Neural progenitor cell (in vitro differentiated cells): ENCODE measurements around the gene NT5DC1. TPM values are rescaled to one million over a fixed set of nuclear protein-coding genes. Genes with fewer than 3 reads are reported as not detected.

ENCODE experiments used
- DNase-seq: peaks from one replicate; pipeline ENCODE4 v3.0.0-alpha.2; 2016; ENCODE audit warnings: low spot score
- H2AFZ ChIP-seq: fragments of 200-600 bp; sonication (generic); replicated peaks from 2 replicates; pipeline ENCODE4 v1.6.1; 2016; ENCODE audit warnings: antibody characterized with exemption
- H3F3A ChIP-seq: fragments of 200-600 bp; sonication (generic); 2 replicates; pipeline ENCODE4 v1.6.1; 2016; ENCODE audit warnings: antibody characterized with exemption, low read depth
- H3K27ac ChIP-seq: fragments of 200-600 bp; sonication (generic); 2 replicates; pipeline ENCODE4 v1.5.1; 2016; ENCODE audit warnings: mild to moderate bottlenecking
- H3K27me3 ChIP-seq: fragments of 200-600 bp; sonication (generic); 2 replicates; pipeline ENCODE4 v1.6.1; 2016; ENCODE audit warnings: mild to moderate bottlenecking, moderate library complexity
- H3K36me3 ChIP-seq: fragments of 200-600 bp; sonication (generic); 2 replicates; pipeline ENCODE4 v1.5.1; 2016
- H3K4me1 ChIP-seq: fragments of 200-600 bp; sonication (generic); 2 replicates; pipeline ENCODE4 v1.6.1; 2016; ENCODE audit warnings: mixed run types
- H3K4me2 ChIP-seq: fragments of 200-600 bp; sonication (generic); 2 replicates; pipeline ENCODE4 v1.6.1; 2016
- H3K4me3 ChIP-seq: fragments of 200-600 bp; sonication (generic); 2 replicates; pipeline ENCODE4 v1.5.1; 2016
- H3K79me2 ChIP-seq: fragments of 200-600 bp; sonication (generic); 2 replicates; pipeline ENCODE4 v1.6.1; 2016; ENCODE audit warnings: low read depth
- H3K9ac ChIP-seq: fragments of 200-600 bp; sonication (generic); 2 replicates; pipeline ENCODE4 v1.6.1; 2016
- H3K9me3 ChIP-seq: fragments of 200-600 bp; sonication (generic); 2 replicates; pipeline ENCODE4 v1.5.1; 2016; ENCODE audit warnings: low read depth
- H4K20me1 ChIP-seq: fragments of 200-600 bp; sonication (generic); 2 replicates; pipeline ENCODE4 v1.6.1; 2016; ENCODE audit warnings: low read depth
- H3K27ac Mint-ChIP-seq: 3 replicates; pipeline ENCODE4 v1.8.0; 2021; ENCODE audit warnings: mixed read lengths
- H3K27me3 Mint-ChIP-seq: 2 replicates; pipeline ENCODE4 v1.8.0; 2022; ENCODE audit warnings: low read depth, mild to moderate bottlenecking, inconsistent platforms, moderate library complexity, mixed read lengths; ENCODE audit not compliant: insufficient read depth
- H3K36me3 Mint-ChIP-seq: 3 replicates; pipeline ENCODE4 v1.8.0; 2021; ENCODE audit warnings: mixed read lengths
- H3K4me1 Mint-ChIP-seq: 3 replicates; pipeline ENCODE4 v1.8.0; 2021; ENCODE audit warnings: mixed read lengths
- H3K4me3 Mint-ChIP-seq: 3 replicates; pipeline ENCODE4 v1.8.0; 2021; ENCODE audit warnings: mild to moderate bottlenecking, moderate library complexity, mixed read lengths
- H3K9me3 Mint-ChIP-seq: 3 replicates; pipeline ENCODE4 v1.8.0; 2020; ENCODE audit warnings: mixed read lengths
- CTCF ChIP-seq: fragments of 200-600 bp; sonication (generic); IDR thresholded peaks from 2 replicates; pipeline ENCODE4 v1.5.1; 2017; ENCODE audit warnings: antibody characterized with exemption, mild to moderate bottlenecking
- EZH2 ChIP-seq: fragments of 200-600 bp; sonication (generic); IDR thresholded peaks from 2 replicates; pipeline ENCODE4 v1.6.1; 2017; ENCODE audit warnings: antibody characterized with exemption, mild to moderate bottlenecking, moderate library complexity
- EZH2phosphoT487 ChIP-seq: fragments of 200-600 bp; sonication (generic); IDR thresholded peaks from 2 replicates; pipeline ENCODE4 v1.6.1; 2017; ENCODE audit warnings: antibody characterized with exemption
- total RNA-seq: library from RNA; depleted of rRNA; stranded (reverse); fragments of >200 nt; gene quantifications from 2 replicates; pipeline ENCODE4 v1.2.3, GENCODE V29; 2015; ENCODE audit warnings: low replicate concordance

The NT5DC1 gene
- total RNA-seq, 1 donor from 2014 or later = 19.3 TPM

- H3K27me3 ChIP-seq = no peaks in the 10 kb centered on the region
- H3F3A ChIP-seq = no peaks in the 10 kb centered on the region
- DNase-seq = no peak
- no peak overlapping the region for H2AFZ ChIP-seq
- no peaks in the 10 kb centered on the region for H3K4me1 Mint-ChIP-seq
- H3K4me1 ChIP-seq = peaks cover 5% of the 10 kb centered on the region
- no peak overlapping the region for H3K4me3 Mint-ChIP-seq
- H3K4me2 ChIP-seq = no peak overlapping the region
- TF ChIP-seq EZH2phosphoT487 (no peak), EZH2 (no peak), CTCF (no peak)
- peaks cover 6% of the 10 kb centered on the region for H4K20me1 ChIP-seq
- H3K27ac ChIP-seq = no peak overlapping the region
- H3K9ac ChIP-seq = no peak overlapping the region
- H3K9me3 ChIP-seq = no peaks in the 10 kb centered on the region
- no peak overlapping the region for H3K4me3 ChIP-seq
- no peak overlapping the region for H3K27ac Mint-ChIP-seq
- peaks cover 5% of the 10 kb centered on the region for H3K36me3 ChIP-seq
- peaks cover 8% of the 10 kb centered on the region for H3K79me2 ChIP-seq
- H3K36me3 Mint-ChIP-seq = peaks cover 3% of the 10 kb centered on the region
- H3K27me3 Mint-ChIP-seq = peaks cover 2% of the 10 kb centered on the region
- H3K9me3 Mint-ChIP-seq = peaks cover 14% of the 10 kb centered on the region
Observed at GRCh38 chr6:116168148-116168547, 67.5 kb downstream of the NT5DC1 start.

GRCh38 chr6:116169880-116170279, 69.2 kb downstream of the NT5DC1 start:
- Histone ChIP-seq H3K79me2 (no peaks in the 10 kb centered on the region), H3K36me3 (peaks cover 5% of the 10 kb centered on the region), H3K9ac (no peak overlapping the region), H3K4me2 (no peak overlapping the region), H4K20me1 (peaks cover 6% of the 10 kb centered on the region), H3K4me3 (no peak overlapping the region), H3K4me1 (peaks cover 5% of the 10 kb centered on the region), H3K9me3 (peaks cover 3% of the 10 kb centered on the region), H3K27ac (no peak overlapping the region), H3F3A (no peaks in the 10 kb centered on the region), H3K27me3 (no peaks in the 10 kb centered on the region), H2AFZ (no peak overlapping the region)
- no peak for DNase-seq
- Mint-ChIP-seq H3K4me3 (no peak overlapping the region), H3K27ac (no peak overlapping the region), H3K4me1 (no peaks in the 10 kb centered on the region), H3K36me3 (peaks cover 3% of the 10 kb centered on the region), H3K9me3 (peaks cover 14% of the 10 kb centered on the region), H3K27me3 (peaks cover 2% of the 10 kb centered on the region)
- TF ChIP-seq EZH2 (no peak), EZH2phosphoT487 (peak; percentile 94), CTCF (no peak)

GRCh38 chr6:116170358-116171057, 69.9 kb downstream of the NT5DC1 start:
- no peaks in the 10 kb centered on the region for H3K79me2 ChIP-seq
- peaks cover 5% of the 10 kb centered on the region for H3K36me3 ChIP-seq
- DNase-seq = no peak
- Mint-ChIP-seq H3K9me3 (peaks cover 16% of the 10 kb centered on the region), H3K36me3 (peaks cover 8% of the 10 kb centered on the region), H3K4me1 (no peaks in the 10 kb centered on the region), H3K27me3 (peaks cover 2% of the 10 kb centered on the region), H3K27ac (no peak overlapping the region), H3K4me3 (no peak overlapping the region)
- no peak overlapping the region for H3K27ac ChIP-seq
- H3K27me3 ChIP-seq = no peaks in the 10 kb centered on the region
- H2AFZ ChIP-seq = no peak overlapping the region
- peaks cover 3% of the 10 kb centered on the region for H3K9me3 ChIP-seq
- peaks cover 5% of the 10 kb centered on the region for H3K4me1 ChIP-seq
- H3K9ac ChIP-seq = no peak overlapping the region
- TF ChIP-seq EZH2phosphoT487 (no peak), EZH2 (no peak), CTCF (no peak)
- H3K4me3 ChIP-seq = no peak overlapping the region
- H4K20me1 ChIP-seq = peaks cover 6% of the 10 kb centered on the region
- no peak overlapping the region for H3K4me2 ChIP-seq
- no peaks in the 10 kb centered on the region for H3F3A ChIP-seq
